HCT116 (cell line): ENCODE data around the gene GLA. TPM values are rescaled to one million over a fixed set of nuclear protein-coding genes. Genes with fewer than 3 reads are reported as not detected.

Experiments used
- ATAC-seq: fragments of 200-7000 bp; cut with Tn5 transposase; 2 replicates; pipeline ENCODE4 v1.9.1; 2020; ENCODE audit warnings: mild to moderate bottlenecking, moderate library complexity
- BruUV-seq: library from RNA; stranded (reverse); fragments of 400-500 nt; replicated peaks from 2 replicates; lab custom pipeline; 2021; lab: Mats Ljungman, UMichigan
- CTCF ChIA-PET: fragments of 300-600 bp; sonication (Branson Sonifier 250); formaldehyde crosslinking; loops from one replicate; lab custom pipeline; 2021; ENCODE audit warnings: antibody characterized with exemption; lab: Charles Lee
- POLR2A ChIA-PET: fragments of 300-600, 350-600 bp; sonication (Branson Sonifier 250); formaldehyde crosslinking; loops from one replicate; lab custom pipeline; 2021; ENCODE audit warnings: antibody characterized with exemption; lab: Charles Lee
- RAD21 ChIA-PET, 2 experiments: fragments of 300-600 bp; sonication (Branson Sonifier 250); formaldehyde crosslinking; loops; one replicate each; lab custom pipeline; 2023; ENCODE audit warnings: low total read pairs in 2 of 2; ENCODE audit not compliant: uncharacterized antibody in 2 of 2, unreplicated experiment in 2 of 2, low non-redundant PET in 1 of 2; lab: Charles Lee
- DNase-seq: peaks from one replicate; pipeline ENCODE4 v3.0.0-alpha.2; 2010; ENCODE audit warnings: low read depth, low spot score
- H2AFZ ChIP-seq: fragments of 200-600 bp; shearing (Covaris generic), sonication (generic); 2 replicates; pipeline ENCODE4 v1.6.1; 2017; ENCODE audit warnings: low read depth, mixed run types, mixed read lengths, antibody characterized with exemption, low read length; ENCODE audit not compliant: poor library complexity, severe bottlenecking
- H3K27ac ChIP-seq: 2 replicates; pipeline ENCODE4 v1.5.1; 2012; ENCODE audit warnings: low read depth, low read length
- H3K27me3 ChIP-seq: fragments of 200-600 bp; sonication (generic); 2 replicates; pipeline ENCODE4 v1.6.1; 2016; ENCODE audit warnings: mixed run types, low read length, mixed read lengths; ENCODE audit not compliant: insufficient read depth
- H3K36me3 ChIP-seq, 2 experiments: fragments of 200-500 bp in 1 of 2; fragments of 200-600 bp in 1 of 2; sonication (Bioruptor generic) in 1 of 2; sonication (generic) in 1 of 2; 2 replicates each; pipeline versions ENCODE4 v1.5.1 to v1.6.1; 2014 to 2016; ENCODE audit warnings: low read length in 2 of 2, inconsistent platforms in 1 of 2, mixed read lengths in 1 of 2, mixed run types in 1 of 2; ENCODE audit not compliant: insufficient read depth in 2 of 2, control insufficient read depth in 1 of 2
- H3K4me1 ChIP-seq, 2 experiments: fragments of 200-600 bp in 1 of 2; sonication (generic) in 1 of 2; 2 replicates each; pipeline versions ENCODE4 v1.5.1 to v1.6.1; 2012 to 2017; ENCODE audit warnings: low read length in 2 of 2, inconsistent platforms in 1 of 2, mild to moderate bottlenecking in 1 of 2, mixed read lengths in 1 of 2, mixed run types in 1 of 2, moderate library complexity in 1 of 2; ENCODE audit not compliant: insufficient read depth in 2 of 2, control insufficient read depth in 1 of 2
- H3K4me2 ChIP-seq: fragments of 200-600 bp; sonication (generic); 2 replicates; pipeline ENCODE4 v1.6.1; 2017; ENCODE audit warnings: mixed run types, low read length, mixed read lengths
- H3K4me3 ChIP-seq, 2 experiments: fragments of 200-600 bp in 1 of 2; sonication (generic) in 1 of 2; replicated peaks in 1 of 2; 2 replicates each; pipeline ENCODE4 v1.5.1; 2011 to 2016; ENCODE audit warnings: low read length in 2 of 2, control low read depth in 1 of 2, low read depth in 1 of 2, mild to moderate bottlenecking in 1 of 2, mixed read lengths in 1 of 2, mixed run types in 1 of 2
- H3K79me2 ChIP-seq: fragments of 200-600 bp; sonication (generic); 2 replicates; pipeline ENCODE4 v1.6.1; 2017; ENCODE audit warnings: mild to moderate bottlenecking, mixed run types, low read length, moderate library complexity, mixed read lengths; ENCODE audit not compliant: insufficient read depth
- H3K9ac ChIP-seq: fragments of 200-600 bp; sonication (generic); 2 replicates; pipeline ENCODE4 v1.6.1; 2016; ENCODE audit warnings: low read length, mixed read lengths
- H3K9me2 ChIP-seq: fragments of 200-600 bp; sonication (generic), shearing (Covaris generic); 2 replicates; pipeline ENCODE4 v1.6.1; 2017; ENCODE audit warnings: mixed run types, mild to moderate bottlenecking, moderate library complexity; ENCODE audit not compliant: insufficient read depth
- H3K9me3 ChIP-seq, 2 experiments: fragments of 200-500 bp in 1 of 2; fragments of 200-600 bp in 1 of 2; sonication (Bioruptor generic) in 1 of 2; sonication (generic) in 1 of 2; 2 replicates each; pipeline ENCODE4 v1.6.1; 2014 to 2017; ENCODE audit warnings: low read length in 2 of 2, mixed read lengths in 2 of 2, inconsistent platforms in 1 of 2, low read depth in 1 of 2, mild to moderate bottlenecking in 1 of 2, mixed run types in 1 of 2, moderate library complexity in 1 of 2; ENCODE audit not compliant: control insufficient read depth in 1 of 2, insufficient read depth in 1 of 2
- H4K20me1 ChIP-seq: fragments of 200-600 bp; sonication (generic), shearing (Covaris generic); 2 replicates; pipeline ENCODE4 v1.6.1; 2017; ENCODE audit warnings: mixed run types, mild to moderate bottlenecking, moderate library complexity; ENCODE audit not compliant: insufficient read depth
- CBX3 ChIP-seq: IDR thresholded peaks from 2 replicates; pipeline ENCODE4 v1.6.1; 2012; ENCODE audit warnings: low read depth
- CEBPB ChIP-seq: IDR thresholded peaks from 2 replicates; pipeline ENCODE4 v1.6.1; 2012; ENCODE audit warnings: low read depth
- CTCF ChIP-seq, 3 experiments: fragments of 200-600 bp in 1 of 3; sonication (generic) in 1 of 3; IDR thresholded peaks in 2 of 3; conservative IDR thresholded peaks in 1 of 3; 2 replicates each; pipeline ENCODE4 v1.5.1; 2012 to 2017; ENCODE audit warnings: low read depth in 2 of 3, low read length in 2 of 3, antibody characterized with exemption in 1 of 3, borderline replicate concordance in 1 of 3, control low read depth in 1 of 3, mild to moderate bottlenecking in 1 of 3, mixed read lengths in 1 of 3, mixed run types in 1 of 3, moderate library complexity in 1 of 3; ENCODE audit not compliant: insufficient read depth in 1 of 3
- EZH2phosphoT487 ChIP-seq: fragments of 200-600 bp; IDR thresholded peaks from 2 replicates; pipeline ENCODE4 v1.6.1; 2018; ENCODE audit warnings: antibody characterized with exemption, borderline replicate concordance
- POLR2A ChIP-seq: IDR thresholded peaks from 2 replicates; pipeline ENCODE4 v1.7.0; 2011; ENCODE audit warnings: borderline replicate concordance; ENCODE audit not compliant: insufficient read depth, insufficient read length; ENCODE audit errors: extremely low read depth
- SRF ChIP-seq: IDR thresholded peaks from 2 replicates; pipeline ENCODE4 v1.6.1; 2012; ENCODE audit warnings: low read depth
- YY1 ChIP-seq: IDR thresholded peaks from 2 replicates; pipeline ENCODE4 v1.6.1; 2011; ENCODE audit warnings: low read length, low read depth, moderate library complexity, mild to moderate bottlenecking; ENCODE audit not compliant: insufficient replicate concordance; ENCODE audit errors: extremely low read depth
- ZFX ChIP-seq: fragments of 450-650 bp; IDR thresholded peaks from 2 replicates; pipeline ENCODE4 v1.6.1; 2017
- ZNF274 ChIP-seq: fragments of 200-500 bp; sonication (Bioruptor generic); IDR thresholded peaks from 2 replicates; pipeline ENCODE4 v1.6.1; 2014; ENCODE audit warnings: mild to moderate bottlenecking, low read depth, low read length, inconsistent platforms
- intact Hi-C: fragments of 100-400 bp; cut with micrococcal nuclease; formaldehyde crosslinking; loops from 2 replicates; pipeline ENCODE4 v1.10.0; 2022
- total RNA-seq: library from RNA; stranded (reverse); gene quantifications from one replicate; pipeline ENCODE4 v1.2.1, GENCODE V29; 2021; ENCODE audit not compliant: unreplicated experiment
- TF ChIP-seq, protein P1 (sequence below): IDR thresholded peaks from 2 replicates; pipeline ENCODE4 v1.6.1; 2012
- TF ChIP-seq, protein P2 (sequence below): IDR thresholded peaks from 2 replicates; pipeline ENCODE4 v1.6.1; 2012; ENCODE audit warnings: low read depth

Gene GLA
- total RNA-seq, 1 experiment from 2014 or later, result 40.8 TPM

GRCh38 chrX:101394372-101394771, 13.4 kb downstream of the GLA start:
- ChIA-PET RAD21 (no interaction called here), POLR2A (no interaction called here), CTCF (no interaction called here)
- no peaks in the 10 kb centered on the region for H3K27me3 ChIP-seq
- H3K4me2 ChIP-seq, result no peak overlapping the region
- ATAC-seq (no peak), DNase-seq (no peak)
- peaks cover 8 to 22% of the 10 kb centered on the region in 2 experiments; a peak in 3 of 4 replicates for H3K36me3 ChIP-seq
- no peak overlapping the region for H3K27ac ChIP-seq
- no peak overlapping the region for H2AFZ ChIP-seq
- H4K20me1 ChIP-seq, result no peaks in the 10 kb centered on the region
- TF ChIP-seq ZNF274 (no peak), POLR2A (no peak), ZFX (no peak), CBX3 (no peak), SRF (no peak)
- TF ChIP-seq, protein P1, sequence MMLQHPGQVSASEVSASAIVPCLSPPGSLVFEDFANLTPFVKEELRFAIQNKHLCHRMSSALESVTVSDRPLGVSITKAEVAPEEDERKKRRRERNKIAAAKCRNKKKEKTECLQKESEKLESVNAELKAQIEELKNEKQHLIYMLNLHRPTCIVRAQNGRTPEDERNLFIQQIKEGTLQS, result no peak
- no peaks in the 10 kb centered on the region for H3K9me3 ChIP-seq
- H3K9ac ChIP-seq, result no peak overlapping the region
- peaks cover 35% of the 10 kb centered on the region for H3K79me2 ChIP-seq
- no TSS peak for BruUV-seq
- intact Hi-C loops, result no loop called here
- H3K4me3 ChIP-seq, result no peak overlapping the region
- no peaks in the 10 kb centered on the region for H3K9me2 ChIP-seq
- peaks cover 0 to 15% of the 10 kb centered on the region in 2 experiments; a peak in 2 of 4 replicates for H3K4me1 ChIP-seq

DNA sequence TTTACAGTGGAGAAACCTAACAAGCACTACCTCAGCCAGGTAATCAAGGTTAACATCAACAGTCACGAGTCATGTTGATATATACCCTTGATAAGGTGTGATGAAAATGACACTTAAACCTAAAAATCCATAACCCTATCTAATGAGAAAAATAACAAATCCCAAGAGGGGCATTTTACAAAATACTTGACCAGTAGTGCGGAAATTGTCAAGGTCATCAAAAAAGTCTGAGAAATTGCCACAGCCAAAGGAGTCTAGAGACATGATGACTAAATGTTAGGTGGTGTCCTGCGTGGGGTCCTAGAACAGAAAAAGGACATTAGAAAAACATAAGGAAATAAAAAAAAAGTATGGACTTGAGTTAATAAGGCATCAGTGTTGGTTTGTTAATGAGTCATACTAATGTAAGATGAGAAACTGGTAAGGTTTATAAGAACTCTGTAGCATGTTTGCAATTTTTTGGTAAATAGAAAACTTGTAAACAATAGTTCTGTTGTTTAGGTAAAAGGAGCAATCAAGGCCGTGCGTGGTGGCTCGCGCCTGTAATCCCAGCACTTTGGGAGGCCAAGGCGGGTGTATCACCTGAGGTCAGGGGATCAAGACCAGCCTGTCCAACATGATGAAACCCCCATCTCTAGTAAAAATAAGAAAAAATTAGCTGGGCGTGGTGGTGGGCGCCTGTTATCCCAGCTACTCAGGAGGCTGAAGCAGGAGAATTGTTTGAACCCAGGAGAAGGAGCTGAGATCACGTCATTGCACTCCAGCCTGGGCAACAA, 14.0 kb downstream of the GLA start:
- Histone ChIP-seq H3K4me2 (no peak overlapping the region), H3K27me3 (no peaks in the 10 kb centered on the region), H3K36me3 (peaks cover 8 to 22% of the 10 kb centered on the region in 2 experiments; a peak in 3 of 4 replicates), H3K9me2 (no peaks in the 10 kb centered on the region), H3K4me3 (no peak overlapping the region), H3K9ac (no peak overlapping the region), H4K20me1 (no peaks in the 10 kb centered on the region), H2AFZ (no peak overlapping the region), H3K27ac (peak overlapping the region; percentile 32; the same call in 1 of the 2 replicates), H3K79me2 (peaks cover 35% of the 10 kb centered on the region), H3K4me1 (peaks cover 0 to 15% of the 10 kb centered on the region in 2 experiments; a peak in 2 of 4 replicates), H3K9me3 (no peaks in the 10 kb centered on the region)
- POLR2A ChIA-PET, result no interaction called here
- ATAC-seq (no peak), DNase-seq (no peak)
- BruUV-seq, result no TSS peak
- RAD21 ChIA-PET, result no interaction called here
- CTCF ChIA-PET, result no interaction called here
- intact Hi-C loops, result no loop called here
- TF ChIP-seq, protein P2, sequence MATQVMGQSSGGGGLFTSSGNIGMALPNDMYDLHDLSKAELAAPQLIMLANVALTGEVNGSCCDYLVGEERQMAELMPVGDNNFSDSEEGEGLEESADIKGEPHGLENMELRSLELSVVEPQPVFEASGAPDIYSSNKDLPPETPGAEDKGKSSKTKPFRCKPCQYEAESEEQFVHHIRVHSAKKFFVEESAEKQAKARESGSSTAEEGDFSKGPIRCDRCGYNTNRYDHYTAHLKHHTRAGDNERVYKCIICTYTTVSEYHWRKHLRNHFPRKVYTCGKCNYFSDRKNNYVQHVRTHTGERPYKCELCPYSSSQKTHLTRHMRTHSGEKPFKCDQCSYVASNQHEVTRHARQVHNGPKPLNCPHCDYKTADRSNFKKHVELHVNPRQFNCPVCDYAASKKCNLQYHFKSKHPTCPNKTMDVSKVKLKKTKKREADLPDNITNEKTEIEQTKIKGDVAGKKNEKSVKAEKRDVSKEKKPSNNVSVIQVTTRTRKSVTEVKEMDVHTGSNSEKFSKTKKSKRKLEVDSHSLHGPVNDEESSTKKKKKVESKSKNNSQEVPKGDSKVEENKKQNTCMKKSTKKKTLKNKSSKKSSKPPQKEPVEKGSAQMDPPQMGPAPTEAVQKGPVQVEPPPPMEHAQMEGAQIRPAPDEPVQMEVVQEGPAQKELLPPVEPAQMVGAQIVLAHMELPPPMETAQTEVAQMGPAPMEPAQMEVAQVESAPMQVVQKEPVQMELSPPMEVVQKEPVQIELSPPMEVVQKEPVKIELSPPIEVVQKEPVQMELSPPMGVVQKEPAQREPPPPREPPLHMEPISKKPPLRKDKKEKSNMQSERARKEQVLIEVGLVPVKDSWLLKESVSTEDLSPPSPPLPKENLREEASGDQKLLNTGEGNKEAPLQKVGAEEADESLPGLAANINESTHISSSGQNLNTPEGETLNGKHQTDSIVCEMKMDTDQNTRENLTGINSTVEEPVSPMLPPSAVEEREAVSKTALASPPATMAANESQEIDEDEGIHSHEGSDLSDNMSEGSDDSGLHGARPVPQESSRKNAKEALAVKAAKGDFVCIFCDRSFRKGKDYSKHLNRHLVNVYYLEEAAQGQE, result no peak
- TF ChIP-seq, protein P1, result no peak
- TF ChIP-seq SRF (no peak), YY1 (no peak), EZH2phosphoT487 (no peak), CTCF (IDR thresholded peaks at IDR 0.05 in 2 of 3, conservative IDR thresholded peaks at IDR 0.05 in 1 of 3; ENCODE audit: borderline replicate concordance in 1 of 3, insufficient read depth in 1 of 3, low read depth in 2 of 3, low read length in 2 of 3) (no peak), POLR2A (no peak), CEBPB (no peak), ZFX (no peak)
